Osteoblast (primary cell): ENCODE data around the gene AP2B1. TPM values are rescaled to one million over a fixed set of nuclear protein-coding genes. Genes with fewer than 3 reads are reported as not detected.

Source experiments
- DNase-seq: peaks from one replicate; pipeline ENCODE4 v3.0.0; 2011; ENCODE audit warnings: low spot score, mixed read lengths; ENCODE audit not compliant: insufficient read length; ENCODE audit errors: missing footprints
- H2AFZ ChIP-seq: 2 replicates; pipeline ENCODE4 v1.6.0; 2011; ENCODE audit warnings: mild to moderate bottlenecking, low read length
- H3K27ac ChIP-seq: 2 replicates; pipeline ENCODE4 v1.5.1; 2011; ENCODE audit warnings: mild to moderate bottlenecking, low read depth, low read length, moderate library complexity
- H3K27me3 ChIP-seq: 2 replicates; pipeline ENCODE4 v1.6.0; 2012; ENCODE audit warnings: mild to moderate bottlenecking, control low read depth, inconsistent platforms, low read length, moderate library complexity; ENCODE audit not compliant: insufficient read depth
- H3K36me3 ChIP-seq: 2 replicates; pipeline ENCODE4 v1.5.1; 2011; ENCODE audit warnings: mild to moderate bottlenecking, low read length, control low read depth, moderate library complexity; ENCODE audit not compliant: insufficient read depth
- H3K4me1 ChIP-seq: 2 replicates; pipeline ENCODE4 v1.5.1; 2011; ENCODE audit warnings: mild to moderate bottlenecking, low read length, control low read depth, moderate library complexity; ENCODE audit not compliant: insufficient read depth
- H3K4me2 ChIP-seq: 2 replicates; pipeline ENCODE4 v1.6.0; 2011; ENCODE audit warnings: mild to moderate bottlenecking, low read length; ENCODE audit not compliant: insufficient read depth
- H3K4me3 ChIP-seq: fragments of 200-600 bp; sonication (generic); 3 replicates; pipeline ENCODE4 v1.5.1; 2012; ENCODE audit warnings: mild to moderate bottlenecking, low read length, inconsistent platforms; ENCODE audit not compliant: insufficient read depth
- H3K79me2 ChIP-seq: 2 replicates; pipeline ENCODE4 v1.6.0; 2012; ENCODE audit warnings: mild to moderate bottlenecking, low read length, control low read depth, inconsistent platforms; ENCODE audit not compliant: insufficient read depth
- H3K9me3 ChIP-seq: 2 replicates; pipeline ENCODE4 v1.5.1; 2011; ENCODE audit warnings: low read depth, low read length, control low read depth
- H4K20me1 ChIP-seq: 2 replicates; pipeline ENCODE4 v1.6.0; 2012; ENCODE audit warnings: mild to moderate bottlenecking, low read length, control low read depth; ENCODE audit not compliant: insufficient read depth
- CTCF ChIP-seq: IDR thresholded peaks from 2 replicates; pipeline ENCODE4 v1.5.1; 2011; ENCODE audit warnings: mild to moderate bottlenecking, low read depth, low read length, moderate library complexity; ENCODE audit errors: extremely low read depth
- total RNA-seq: library from RNA; depleted of rRNA; stranded (reverse); fragments of >200 nt; gene quantifications from 2 replicates; pipeline ENCODE4 v1.2.3, GENCODE V29; 2012

AP2B1 gene
- total RNA-seq, 1 donor: 84.0 TPM

GRCh38 chr17:35655303-35655702 lies 68.2 kb downstream of the AP2B1 start:
- peaks cover 23% of the 10 kb centered on the region for H3K36me3 ChIP-seq
- no peak for TF ChIP-seq CTCF

GRCh38 chr17:35660902-35661301 lies 73.8 kb downstream of the AP2B1 start:
- H2AFZ ChIP-seq: no peak overlapping the region
- H3K27me3 ChIP-seq: no peaks in the 10 kb centered on the region
- H3K4me2 ChIP-seq: no peak overlapping the region
- no peaks in the 10 kb centered on the region for H4K20me1 ChIP-seq
- H3K27ac ChIP-seq: no peak overlapping the region
- no peak for TF ChIP-seq CTCF
- no peak overlapping the region for H3K4me3 ChIP-seq
- H3K79me2 ChIP-seq: no peaks in the 10 kb centered on the region
- H3K4me1 ChIP-seq: no peaks in the 10 kb centered on the region
- no peak for DNase-seq
- peaks cover 15% of the 10 kb centered on the region for H3K36me3 ChIP-seq
- H3K9me3 ChIP-seq: no peaks in the 10 kb centered on the region

More at GRCh38 chr17:35655303-35655702, 68.2 kb downstream of the AP2B1 start:
- Histone ChIP-seq H3K27me3 (no peaks in the 10 kb centered on the region), H2AFZ (no peak overlapping the region), H4K20me1 (no peaks in the 10 kb centered on the region), H3K4me3 (no peak overlapping the region), H3K4me2 (no peak overlapping the region), H3K9me3 (no peaks in the 10 kb centered on the region), H3K27ac (no peak overlapping the region), H3K4me1 (no peaks in the 10 kb centered on the region), H3K79me2 (peaks cover 9% of the 10 kb centered on the region)
- DNase-seq: no peak

DNA sequence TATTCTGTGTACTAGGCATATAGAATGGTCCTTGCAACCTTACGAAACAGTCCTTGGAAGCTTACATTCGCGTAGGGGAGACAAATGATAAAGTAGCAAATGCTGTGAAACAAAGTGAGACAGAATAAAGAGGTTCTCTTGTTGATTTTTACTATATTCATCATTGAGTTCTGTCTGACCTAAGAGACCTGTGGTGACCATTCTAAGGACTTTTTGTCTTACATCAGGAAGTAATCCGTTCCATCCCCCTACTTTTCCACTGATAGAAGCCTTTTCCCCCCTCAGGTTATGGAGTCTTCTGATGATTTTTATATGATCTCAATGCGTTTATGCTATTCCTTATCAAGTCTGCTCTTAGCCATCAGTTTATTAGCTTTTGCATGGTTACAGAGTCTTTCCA lies 77.6 kb downstream of the AP2B1 start:
- Histone ChIP-seq H3K4me1 (peaks cover 8% of the 10 kb centered on the region), H3K27me3 (no peaks in the 10 kb centered on the region), H3K4me3 (no peak overlapping the region), H2AFZ (no peak overlapping the region), H3K4me2 (no peak overlapping the region), H3K27ac (no peak overlapping the region), H4K20me1 (no peaks in the 10 kb centered on the region), H3K79me2 (peaks cover 4% of the 10 kb centered on the region), H3K9me3 (no peaks in the 10 kb centered on the region), H3K36me3 (peaks cover 8% of the 10 kb centered on the region)
- TF ChIP-seq CTCF: no peak
- no peak for DNase-seq

- H3K9me3 ChIP-seq: no peaks in the 10 kb centered on the region
- no peak overlapping the region for H3K4me3 ChIP-seq
- no peaks in the 10 kb centered on the region for H3K27me3 ChIP-seq
- no peak overlapping the region for H3K27ac ChIP-seq
- H3K4me2 ChIP-seq: no peak overlapping the region
- no peak for TF ChIP-seq CTCF
- H3K79me2 ChIP-seq: peaks cover 4% of the 10 kb centered on the region
- DNase-seq: no peak
- H4K20me1 ChIP-seq: no peaks in the 10 kb centered on the region
- H3K4me1 ChIP-seq: peaks cover 8% of the 10 kb centered on the region
- no peak overlapping the region for H2AFZ ChIP-seq
- peaks cover 4% of the 10 kb centered on the region for H3K36me3 ChIP-seq
Observed at GRCh38 chr17:35665662-35666061, 78.5 kb downstream of the AP2B1 start.
